ENCODE data around the gene CD300A.

The CD300A gene

DNA sequence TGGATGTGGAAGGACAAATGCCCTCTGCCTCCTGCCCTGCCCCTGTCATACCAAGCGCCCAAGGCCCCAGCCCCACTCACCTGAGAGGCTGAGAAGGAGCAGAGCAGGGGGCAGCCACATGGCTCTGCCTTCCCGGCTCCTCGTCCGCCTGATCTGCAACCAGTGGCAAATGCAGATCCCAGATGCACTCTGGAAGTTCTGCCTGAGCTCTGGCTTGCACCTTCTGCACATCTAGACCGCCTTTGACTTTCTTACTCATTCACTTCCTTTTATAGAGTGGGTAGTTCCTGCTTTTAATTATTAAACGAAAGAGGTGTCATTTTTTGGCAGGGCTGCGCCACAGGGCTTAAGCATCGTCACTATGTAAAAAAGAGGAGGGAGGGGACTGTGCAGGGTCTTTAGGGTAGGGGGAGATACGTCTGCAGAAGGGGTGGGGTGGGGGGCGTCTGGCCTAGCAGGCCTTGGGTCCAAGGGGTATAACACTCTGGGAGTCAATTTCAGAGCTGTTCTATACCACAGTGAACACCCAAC is 64.9 kb downstream of the CD300A start, which contains the start of gene CD300LB:
TSS of gene CD300LB (minus strand) at position 245 of the 531 bp plus-strand sequence. CDS start at position 120, 125 bp downstream.
- H3K4me3 ChIP-seq (ENCODE audit: low read depth, low read length), result no peak within 1 kb of the TSS
- H3K27ac ChIP-seq, result no peak within 1 kb of the TSS
- peaks cover 99% of the 10 kb centered on the region for H3K27me3 ChIP-seq (ENCODE audit: insufficient read depth, low read depth, severe bottlenecking)
- no peaks in the 10 kb centered on the region for H3K36me3 ChIP-seq
- TF ChIP-seq, protein P1, sequence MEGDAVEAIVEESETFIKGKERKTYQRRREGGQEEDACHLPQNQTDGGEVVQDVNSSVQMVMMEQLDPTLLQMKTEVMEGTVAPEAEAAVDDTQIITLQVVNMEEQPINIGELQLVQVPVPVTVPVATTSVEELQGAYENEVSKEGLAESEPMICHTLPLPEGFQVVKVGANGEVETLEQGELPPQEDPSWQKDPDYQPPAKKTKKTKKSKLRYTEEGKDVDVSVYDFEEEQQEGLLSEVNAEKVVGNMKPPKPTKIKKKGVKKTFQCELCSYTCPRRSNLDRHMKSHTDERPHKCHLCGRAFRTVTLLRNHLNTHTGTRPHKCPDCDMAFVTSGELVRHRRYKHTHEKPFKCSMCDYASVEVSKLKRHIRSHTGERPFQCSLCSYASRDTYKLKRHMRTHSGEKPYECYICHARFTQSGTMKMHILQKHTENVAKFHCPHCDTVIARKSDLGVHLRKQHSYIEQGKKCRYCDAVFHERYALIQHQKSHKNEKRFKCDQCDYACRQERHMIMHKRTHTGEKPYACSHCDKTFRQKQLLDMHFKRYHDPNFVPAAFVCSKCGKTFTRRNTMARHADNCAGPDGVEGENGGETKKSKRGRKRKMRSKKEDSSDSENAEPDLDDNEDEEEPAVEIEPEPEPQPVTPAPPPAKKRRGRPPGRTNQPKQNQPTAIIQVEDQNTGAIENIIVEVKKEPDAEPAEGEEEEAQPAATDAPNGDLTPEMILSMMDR (IDR thresholded peaks at IDR 0.05; ENCODE audit: low read depth, low read length), result no peak
- peaks cover 28% of the 10 kb centered on the region for H3K9me3 ChIP-seq (ENCODE audit: severe bottlenecking)
- DNase-seq, result peak; percentile 1

DNA sequence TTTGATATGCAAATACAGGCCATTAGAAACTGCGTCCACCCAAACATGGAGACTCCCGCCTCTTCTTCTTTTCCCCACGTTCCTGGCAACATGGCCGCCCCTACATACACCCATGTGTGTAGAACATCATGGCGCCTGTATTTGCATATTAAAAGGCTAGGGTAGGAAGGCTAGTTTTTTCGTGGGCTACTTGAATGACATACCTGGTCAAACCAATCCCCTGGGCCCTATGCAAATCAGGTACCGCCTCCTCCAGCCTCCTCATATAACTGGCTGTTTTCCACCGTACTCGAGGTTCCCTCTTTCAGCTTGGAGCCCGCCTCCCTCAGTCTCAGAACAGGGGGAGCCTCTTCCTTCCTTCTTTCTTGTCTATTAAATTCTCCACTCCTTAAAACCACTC is 65.7 kb downstream of the CD300A start:
- Histone ChIP-seq H3K9me3 (ENCODE audit: severe bottlenecking) (peaks cover 21% of the 10 kb centered on the region), H3K27me3 (ENCODE audit: insufficient read depth, low read depth, severe bottlenecking) (peaks cover 98% of the 10 kb centered on the region), H3K4me3 (ENCODE audit: low read depth, low read length) (no peak overlapping the region), H3K36me3 (no peaks in the 10 kb centered on the region), H3K27ac (no peak overlapping the region)
- TF ChIP-seq, protein P1 (IDR thresholded peaks at IDR 0.05; ENCODE audit: low read depth, low read length), result no peak
- peak; percentile 5 for DNase-seq
